Measurements from ENCODE around the gene IL17F.

IL17F gene

GRCh38 chr6:52187098-52187497 lies 57.2 kb downstream of the IL17F start:
- ATAC-seq = no peak
